ENCODE results near the gene TMSB10.
"Not testable (repeated sequence)": the region's sequence is repeated elsewhere in the genome, so short reads cannot be mapped to it uniquely, and the experiment has no call there.

The TMSB10 gene

DNA sequence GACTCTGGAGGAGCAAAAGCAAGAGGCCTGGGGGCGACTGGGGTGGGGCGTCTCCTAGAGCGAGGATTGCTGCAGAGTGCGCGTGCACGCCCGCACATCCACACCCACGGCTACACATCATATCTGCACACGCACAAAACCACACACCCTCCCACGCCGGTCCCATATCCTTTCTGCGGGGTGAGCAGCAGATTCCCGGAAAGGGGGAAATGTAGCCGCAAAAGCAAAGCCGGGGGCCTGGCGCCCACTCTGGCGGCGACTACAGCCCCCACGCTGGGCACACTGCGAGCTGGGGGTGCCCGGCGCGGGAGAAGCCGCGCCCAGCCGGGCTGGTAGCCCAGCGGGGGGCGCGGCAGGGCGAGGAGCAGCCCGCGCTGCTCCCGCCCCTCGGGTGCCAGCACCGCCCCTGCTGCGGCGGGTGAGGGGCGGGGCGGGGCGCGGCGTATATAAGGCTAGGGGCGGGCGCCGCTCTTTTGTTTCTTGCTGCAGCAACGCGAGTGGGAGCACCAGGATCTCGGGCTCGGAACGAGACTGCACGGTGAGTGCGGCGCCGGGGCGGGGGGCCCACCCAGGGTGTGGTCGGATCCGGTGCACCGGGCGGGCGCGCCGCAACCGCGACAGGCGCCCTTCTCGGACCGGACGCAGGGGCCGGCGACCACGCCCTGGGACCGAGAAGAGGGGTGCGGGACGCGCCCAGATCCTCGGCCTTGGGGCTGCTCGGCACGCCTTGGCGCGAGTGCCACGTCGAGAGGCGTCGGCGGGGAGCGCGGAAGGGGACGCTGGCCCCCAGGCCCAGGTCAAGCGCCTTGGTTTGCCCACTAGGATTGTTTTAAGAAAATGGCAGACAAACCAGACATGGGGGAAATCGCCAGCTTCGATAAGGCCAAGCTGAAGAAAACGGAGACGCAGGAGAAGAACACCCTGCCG is at the start of gene TMSB10:
TMSB10 (plus strand) TSS at position 476 of the 927 bp plus-strand sequence.
- peak; percentile 62 for DNase-seq (ENCODE audit: low read depth)

DNA sequence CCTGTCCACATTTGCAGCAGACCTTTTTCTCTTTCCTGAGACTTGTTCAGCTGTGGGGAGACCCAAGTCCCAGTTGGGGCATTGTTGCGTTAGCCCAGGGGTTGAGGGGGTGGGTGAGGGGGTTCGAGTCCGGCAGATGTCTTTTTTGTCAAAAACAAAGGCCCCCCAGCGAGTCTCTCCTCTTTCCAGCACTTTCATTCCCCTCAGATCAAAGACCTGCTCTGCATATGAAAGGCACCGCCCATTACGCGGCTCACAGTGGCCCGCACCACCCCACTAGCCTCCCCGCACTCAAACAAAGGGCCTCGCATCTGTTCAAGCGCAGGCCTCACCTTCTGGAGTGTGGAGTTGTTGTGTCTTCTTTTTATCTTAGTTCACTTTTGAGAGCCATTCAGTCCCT is 49.7 kb upstream of the TMSB10 start:
- no peak for DNase-seq (ENCODE audit: low read depth)

DNA sequence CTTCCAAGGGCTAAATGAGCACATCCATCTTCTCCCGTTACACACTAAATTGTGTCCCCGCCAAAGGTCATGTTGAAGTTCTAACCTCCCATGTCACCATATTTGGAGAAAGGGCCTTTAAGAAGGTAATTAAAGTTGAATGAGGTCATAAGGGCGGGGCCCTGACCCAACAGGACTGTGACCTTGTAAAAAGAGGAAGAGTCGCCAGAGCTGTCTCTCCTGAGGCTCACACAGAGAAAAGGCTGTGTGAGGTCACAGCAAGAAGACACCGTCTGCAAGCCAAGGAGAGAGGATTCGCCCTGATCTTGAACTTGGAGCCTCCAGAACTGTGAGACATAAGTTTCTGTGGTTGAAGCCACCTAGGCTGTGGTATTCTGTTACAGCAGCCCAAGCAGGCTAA is 48.7 kb upstream of the TMSB10 start:
- no peak for DNase-seq (ENCODE audit: low read depth)

DNA sequence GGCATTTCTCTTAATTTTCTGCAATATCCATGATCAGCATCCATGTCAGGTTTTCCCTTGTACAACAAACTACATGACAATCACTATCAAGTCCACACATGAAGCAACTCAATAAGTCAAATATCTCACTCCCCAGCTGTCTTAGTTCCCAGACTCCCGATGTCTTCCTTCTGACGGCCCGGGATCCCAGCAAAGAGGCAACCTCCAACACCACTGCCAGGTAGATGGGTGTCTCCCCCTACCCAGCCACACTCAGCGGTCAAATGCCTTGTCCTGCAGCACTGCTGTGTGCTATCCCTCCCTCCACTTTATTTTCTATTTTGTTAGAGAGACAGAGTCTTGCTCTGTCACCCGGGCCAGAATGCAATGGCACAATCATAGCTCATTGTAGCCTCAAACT is 47.9 kb upstream of the TMSB10 start:
- DNase-seq (ENCODE audit: low read depth): no peak

DNA sequence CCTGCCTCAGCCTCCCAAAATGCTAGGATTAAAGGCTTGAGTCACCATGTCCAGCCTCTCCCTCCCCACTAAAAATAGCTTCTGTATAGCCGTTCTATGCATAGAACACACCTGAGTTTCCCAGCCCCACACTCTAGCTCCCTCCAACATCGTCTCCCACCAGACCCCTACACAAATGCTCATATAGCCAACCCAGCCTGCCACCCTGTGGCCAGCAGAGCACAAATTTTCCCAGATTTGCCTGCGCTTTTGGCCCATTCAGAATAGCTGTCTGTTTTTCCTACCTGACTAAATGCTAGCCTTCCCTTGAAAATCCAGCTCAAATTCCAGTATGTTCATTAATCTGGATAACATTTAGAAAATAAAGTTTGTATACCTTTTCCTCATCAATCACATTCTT is 47.3 kb upstream of the TMSB10 start:
- DNase-seq (ENCODE audit: low read depth): no peak

DNA sequence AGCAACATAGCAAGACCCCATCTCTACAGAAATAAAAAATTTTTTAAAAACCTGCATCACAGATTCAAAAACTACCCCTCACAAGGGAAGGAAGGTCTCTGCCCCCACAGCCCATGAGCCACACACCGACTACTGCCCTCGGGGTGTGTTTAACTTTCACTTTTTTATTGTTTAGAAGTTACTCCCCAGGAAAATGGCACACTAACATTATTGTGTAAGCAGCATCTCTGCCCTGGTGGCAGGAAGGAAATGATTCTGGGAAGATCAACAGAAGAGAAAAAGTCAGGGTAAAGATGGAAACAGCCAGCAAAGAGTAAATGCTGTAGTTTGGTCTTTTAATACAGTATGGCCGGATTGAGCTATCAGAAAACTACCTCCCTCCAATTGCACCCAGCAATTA is 46.5 kb upstream of the TMSB10 start:
- DNase-seq (ENCODE audit: low read depth): no peak

DNA sequence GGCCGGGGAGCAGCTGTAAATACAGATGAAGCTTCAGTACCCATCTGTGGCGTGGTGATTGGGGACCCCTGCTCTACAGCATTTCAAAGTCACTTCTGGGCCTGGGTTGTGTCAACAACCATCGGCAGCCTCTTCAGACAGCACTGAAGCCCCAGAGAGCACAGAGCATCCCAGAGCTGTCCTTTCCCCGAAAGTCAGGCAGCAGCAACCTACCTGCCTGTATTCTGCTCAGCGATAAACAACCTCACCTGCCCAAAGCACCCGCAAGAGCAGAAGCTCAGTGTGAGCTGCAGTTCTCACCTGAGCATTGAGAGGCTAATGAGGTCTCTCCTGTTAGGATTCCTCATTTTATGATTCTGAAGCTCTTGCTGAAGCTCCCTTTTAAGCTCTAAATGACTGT is 43.9 kb upstream of the TMSB10 start:
- DNase-seq (ENCODE audit: low read depth): no peak

DNA sequence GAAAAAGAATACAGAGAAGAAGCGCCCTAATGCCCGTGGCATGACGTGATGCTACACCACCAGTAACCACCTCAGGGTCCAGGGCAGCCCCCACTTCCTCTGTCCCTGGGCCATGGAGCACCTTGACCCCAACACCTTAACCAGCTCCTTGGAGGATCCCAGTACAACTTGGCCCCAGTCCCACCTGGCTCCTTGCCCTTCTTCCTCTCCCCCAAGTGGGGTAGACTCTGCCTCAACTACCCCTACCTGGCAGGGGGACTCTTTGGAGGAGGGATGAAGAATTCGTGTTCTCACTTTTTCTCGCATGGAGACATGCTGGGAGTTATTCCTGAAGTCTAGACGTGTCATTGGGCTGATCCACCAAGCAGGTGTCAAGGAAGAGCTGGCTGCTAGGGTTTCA is 43.5 kb upstream of the TMSB10 start:
- DNase-seq (ENCODE audit: low read depth): no peak

DNA sequence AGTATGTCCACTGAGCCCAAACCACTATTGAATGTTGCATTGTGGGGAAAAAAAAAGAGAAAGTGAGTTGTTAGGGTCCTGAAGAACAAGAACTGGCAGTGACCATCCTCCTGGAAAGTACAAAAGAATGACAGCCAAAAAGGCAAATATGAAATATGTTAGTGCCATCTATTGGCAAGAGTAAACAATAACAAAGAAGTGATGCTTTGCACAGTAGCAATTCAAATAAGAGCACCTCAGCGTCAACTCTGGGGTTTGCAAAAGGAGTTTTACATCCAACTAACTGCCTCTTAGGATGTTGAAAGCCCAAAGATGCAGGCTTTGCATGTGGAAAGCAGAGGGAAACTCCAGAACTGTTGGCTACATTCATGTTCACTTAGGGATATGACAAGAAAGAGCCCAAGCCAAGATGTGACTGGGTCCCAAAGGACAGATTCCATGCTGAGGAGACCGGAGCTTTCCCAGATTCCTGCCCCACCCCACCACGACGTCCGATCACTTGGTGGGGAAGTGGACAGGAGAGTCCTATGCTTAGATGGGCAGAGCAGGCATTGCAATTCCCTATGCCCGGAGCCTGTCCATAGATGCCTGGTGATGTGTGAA is 40.2 kb upstream of the TMSB10 start:
- no peak for DNase-seq (ENCODE audit: low read depth)

DNA sequence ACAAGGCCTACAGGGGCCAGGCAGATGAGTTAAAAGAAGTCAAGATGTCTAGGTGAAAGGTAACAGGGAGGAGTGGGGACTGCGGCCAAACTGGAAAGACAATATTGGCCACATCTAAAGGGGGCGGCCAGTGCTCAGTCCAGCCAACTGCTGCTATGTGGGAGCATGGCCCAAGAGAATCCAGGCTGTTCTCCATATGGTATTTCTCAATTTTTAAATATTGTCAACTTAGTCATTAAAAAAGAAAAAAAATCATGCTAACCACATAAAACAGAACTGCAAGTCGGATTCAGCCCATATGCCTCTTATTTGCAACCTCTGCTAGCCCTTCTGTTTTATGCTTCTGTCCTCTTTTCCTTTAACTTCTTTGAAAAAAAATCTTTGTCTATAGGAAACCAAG is 39.3 kb upstream of the TMSB10 start:
- DNase-seq (ENCODE audit: low read depth): no peak

DNA sequence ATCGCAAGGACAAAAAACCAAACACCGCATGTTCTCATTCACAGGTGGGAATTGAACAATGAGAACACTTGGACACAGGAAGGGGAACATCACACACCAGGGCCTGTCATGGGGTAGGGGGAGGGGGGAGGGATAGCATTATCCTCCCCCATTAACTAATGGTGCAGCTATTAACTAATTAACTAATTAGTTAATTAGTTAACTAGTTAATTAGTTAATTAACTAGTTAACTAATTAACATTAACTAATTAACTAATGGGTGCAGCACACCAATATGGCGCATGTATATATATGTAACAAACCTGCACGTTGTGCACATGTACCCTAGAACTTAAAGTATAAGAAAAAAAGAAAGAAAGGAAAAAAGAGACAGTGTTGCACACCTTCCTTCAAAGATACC is 37.1 kb upstream of the TMSB10 start:
- not testable (repeated sequence) for DNase-seq (ENCODE audit: low read depth)

DNA sequence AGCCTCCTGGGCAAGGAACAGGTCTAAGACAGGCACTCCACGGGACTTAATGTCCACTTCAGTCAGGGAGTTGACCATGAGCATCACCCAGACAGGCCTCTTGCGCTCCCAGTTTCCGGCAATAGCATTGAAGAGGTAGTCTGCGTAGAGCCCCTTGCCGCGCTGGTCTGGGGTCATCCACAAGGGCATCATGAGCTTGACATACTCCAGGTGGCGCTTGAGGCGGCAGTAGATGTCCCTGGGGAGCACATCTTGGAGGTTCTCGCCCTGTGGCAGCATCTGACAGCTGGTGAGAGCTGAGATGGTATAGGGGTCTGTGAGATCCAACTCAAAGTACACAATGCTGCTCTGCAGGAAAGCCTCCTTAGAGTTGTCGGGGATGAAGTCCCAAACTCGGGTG is 35.1 kb upstream of the TMSB10 start:
- DNase-seq (ENCODE audit: low read depth): no peak

DNA sequence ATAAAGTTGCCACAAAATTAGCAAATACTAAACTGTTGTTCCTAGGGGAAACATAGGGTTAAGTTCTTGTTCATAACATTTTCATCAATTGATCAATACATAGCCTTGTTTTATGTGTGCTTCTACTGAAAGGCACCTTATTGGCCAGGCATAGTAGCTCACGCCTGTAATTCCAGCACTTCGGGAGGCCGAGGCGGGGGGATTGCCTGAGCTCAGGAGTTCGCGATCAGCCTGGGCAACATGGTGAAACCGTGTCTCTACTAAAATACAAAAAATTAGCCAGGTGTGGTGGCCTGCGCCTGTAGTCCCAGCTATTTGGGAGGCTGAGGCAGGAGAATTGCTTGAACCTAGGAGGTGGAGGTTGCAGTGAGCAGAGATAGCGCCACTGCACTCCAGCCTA is 32.8 kb upstream of the TMSB10 start:
- not testable (repeated sequence) for DNase-seq (ENCODE audit: low read depth)

DNA sequence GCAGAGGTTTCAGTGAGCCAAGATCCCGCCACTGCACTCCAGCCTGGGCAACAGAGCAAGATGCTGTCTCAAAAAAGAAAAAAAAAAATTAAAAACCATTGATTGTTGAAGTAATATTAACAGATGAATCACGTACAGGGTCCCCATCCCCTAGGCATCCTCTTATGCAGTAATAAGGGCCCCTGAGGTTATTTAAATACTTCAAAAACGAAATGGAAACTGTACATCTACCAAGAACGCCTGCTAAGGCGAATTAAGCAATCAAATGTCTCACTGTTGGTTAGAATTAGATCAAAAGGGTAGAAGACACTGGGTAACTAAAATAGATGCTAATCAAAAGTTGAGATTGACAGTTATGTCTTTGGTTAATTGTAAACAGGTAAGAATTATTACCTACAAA is 32.1 kb upstream of the TMSB10 start:
- no peak for DNase-seq (ENCODE audit: low read depth)

DNA sequence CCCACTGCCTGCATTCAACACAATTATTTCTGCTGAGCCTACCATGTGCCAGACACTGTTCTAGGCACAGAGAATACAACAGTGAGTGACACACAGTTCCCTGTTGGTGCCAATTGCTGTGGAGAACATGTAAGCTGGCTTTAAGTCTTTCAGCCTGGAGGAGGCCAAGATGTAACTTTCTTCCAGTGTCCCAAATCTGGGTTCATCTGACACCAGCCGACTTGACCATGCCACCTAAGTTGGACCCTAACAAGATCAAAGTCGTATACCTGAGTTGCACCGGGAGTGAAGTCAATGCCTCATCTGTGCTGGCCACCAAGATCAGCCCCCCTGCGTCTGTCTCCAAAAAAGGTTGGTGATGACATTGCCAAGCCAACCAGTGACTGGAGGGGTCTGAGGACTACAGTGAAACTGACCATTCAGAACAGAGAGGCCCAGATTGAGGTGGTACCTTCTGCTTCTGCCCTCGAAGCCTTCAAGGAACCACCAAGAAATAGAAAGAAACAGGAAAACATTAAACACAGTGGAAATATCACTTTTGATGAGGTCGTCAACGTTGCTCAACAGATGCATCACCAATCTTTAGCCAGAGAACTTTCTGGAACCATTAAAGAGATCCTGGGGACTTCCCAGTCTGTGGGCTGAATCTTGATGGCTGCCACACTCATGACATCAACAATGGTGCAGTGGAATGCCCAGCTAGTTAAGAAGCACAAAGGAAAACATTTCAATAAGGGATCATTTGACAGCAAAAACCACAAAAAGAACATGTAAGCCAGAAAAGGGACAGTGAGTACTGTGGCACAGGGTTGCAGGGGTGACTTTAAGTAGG is 30.9 kb upstream of the TMSB10 start:
- DNase-seq (ENCODE audit: low read depth): no peak

DNA sequence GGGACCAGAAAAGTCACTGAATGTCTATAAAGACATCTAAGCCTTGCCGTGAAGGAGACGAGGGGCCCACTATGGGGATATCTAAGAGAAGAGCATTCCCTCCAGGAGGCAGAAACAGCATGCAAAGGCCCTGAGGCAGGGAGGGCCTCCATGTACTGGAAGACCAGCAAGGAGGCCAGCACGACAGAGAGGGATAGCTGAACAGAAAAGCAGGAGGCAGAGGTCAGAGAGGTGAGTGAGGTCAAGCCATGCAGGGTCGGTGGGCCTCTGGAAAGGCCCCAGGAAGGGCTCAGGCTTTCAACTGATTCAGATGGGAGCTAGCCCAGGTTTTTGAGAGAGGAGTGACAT is 30.3 kb upstream of the TMSB10 start:
- DNase-seq (ENCODE audit: low read depth): no peak

DNA sequence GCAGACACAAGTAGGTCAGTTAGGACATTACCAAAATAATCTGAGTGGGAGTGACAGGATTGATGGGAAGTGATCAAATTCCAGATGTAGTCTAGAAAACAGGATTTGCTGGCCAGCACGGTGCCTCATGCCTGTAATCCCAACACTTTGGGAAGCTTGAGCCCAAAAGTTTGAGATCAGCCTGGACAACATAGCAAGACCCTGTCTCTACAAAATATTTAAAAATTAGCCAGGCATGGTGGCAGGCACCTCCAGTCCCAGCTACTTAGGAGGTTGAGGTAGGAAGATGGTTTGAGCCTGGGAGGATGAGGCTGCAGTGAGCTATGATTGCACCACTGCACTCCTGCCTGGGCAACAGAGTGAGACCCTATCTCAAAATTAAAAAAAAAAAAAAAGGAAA is 29.8 kb upstream of the TMSB10 start:
- DNase-seq (ENCODE audit: low read depth): not testable (repeated sequence)

DNA sequence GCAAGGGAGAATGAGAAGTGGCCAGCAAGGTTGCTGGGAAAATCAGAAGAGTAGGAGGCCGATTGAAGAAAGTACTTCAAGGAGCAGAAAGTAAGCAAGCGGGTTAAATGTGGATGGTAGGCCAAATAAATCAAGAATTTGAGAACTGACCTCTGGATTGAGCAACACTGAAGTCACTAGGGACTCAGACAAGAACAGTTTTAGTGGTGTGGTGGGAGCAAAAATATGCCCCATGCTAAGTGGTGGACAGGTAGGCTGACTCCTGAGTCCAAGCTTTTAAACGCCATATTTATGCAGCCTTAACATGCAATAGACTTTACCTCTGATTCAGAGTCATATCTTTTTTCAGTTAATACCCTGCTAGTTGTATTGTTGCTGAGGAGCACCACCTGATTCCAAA is 29.1 kb upstream of the TMSB10 start:
- no peak for DNase-seq (ENCODE audit: low read depth)

DNA sequence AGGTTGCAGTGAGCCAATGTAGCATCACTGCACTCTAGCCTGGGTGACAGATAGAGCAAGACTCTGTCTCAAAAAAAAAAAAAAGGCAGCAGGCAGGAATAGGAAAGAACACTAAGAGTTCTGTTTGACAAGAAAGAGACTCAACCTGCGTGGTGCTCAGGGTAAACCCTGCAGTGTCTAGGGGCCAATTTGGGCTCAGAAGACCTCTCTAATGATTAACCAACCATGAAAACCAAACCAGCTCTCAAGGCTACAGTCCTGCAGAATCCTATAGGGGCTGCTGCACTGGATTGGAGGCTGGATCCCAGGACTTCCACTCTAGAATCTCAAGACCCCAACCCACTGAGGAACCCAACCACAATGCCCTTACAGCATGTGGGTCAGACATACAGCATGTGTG is 27.0 kb upstream of the TMSB10 start:
- no peak for DNase-seq (ENCODE audit: low read depth)

DNA sequence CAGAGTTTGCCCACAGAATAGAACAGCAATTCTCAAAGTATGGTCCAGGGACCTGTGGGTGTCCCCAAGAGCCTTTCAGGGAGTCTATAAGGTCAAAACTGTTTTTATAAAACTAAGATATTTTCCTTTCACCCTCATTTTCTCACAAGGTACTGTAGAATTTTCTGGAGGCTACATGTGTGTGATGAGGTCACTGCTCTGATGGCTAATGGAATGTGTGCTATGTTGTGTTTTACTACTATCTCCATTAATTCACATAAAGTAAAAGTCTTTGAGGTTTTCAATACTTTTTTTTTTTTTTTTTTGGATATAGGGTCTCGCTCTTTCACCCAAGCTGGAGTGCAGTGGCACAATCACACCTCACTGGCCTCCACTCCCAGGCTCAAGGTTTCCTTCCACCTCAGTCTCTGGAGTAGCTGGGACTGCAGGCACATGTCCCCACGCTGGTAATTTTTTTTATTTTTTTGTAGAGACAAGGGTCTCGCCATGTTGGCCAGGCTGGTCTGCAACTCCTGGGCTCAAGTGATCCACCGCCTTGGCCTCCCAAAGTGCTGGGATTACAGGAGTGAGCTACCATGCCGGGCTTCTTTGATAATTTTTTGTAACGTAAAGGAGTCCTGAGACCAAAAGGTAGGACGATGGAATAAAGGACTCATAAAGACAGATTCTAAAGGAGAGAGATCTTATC is 26.4 kb upstream of the TMSB10 start:
- no peak for DNase-seq (ENCODE audit: low read depth)

DNA sequence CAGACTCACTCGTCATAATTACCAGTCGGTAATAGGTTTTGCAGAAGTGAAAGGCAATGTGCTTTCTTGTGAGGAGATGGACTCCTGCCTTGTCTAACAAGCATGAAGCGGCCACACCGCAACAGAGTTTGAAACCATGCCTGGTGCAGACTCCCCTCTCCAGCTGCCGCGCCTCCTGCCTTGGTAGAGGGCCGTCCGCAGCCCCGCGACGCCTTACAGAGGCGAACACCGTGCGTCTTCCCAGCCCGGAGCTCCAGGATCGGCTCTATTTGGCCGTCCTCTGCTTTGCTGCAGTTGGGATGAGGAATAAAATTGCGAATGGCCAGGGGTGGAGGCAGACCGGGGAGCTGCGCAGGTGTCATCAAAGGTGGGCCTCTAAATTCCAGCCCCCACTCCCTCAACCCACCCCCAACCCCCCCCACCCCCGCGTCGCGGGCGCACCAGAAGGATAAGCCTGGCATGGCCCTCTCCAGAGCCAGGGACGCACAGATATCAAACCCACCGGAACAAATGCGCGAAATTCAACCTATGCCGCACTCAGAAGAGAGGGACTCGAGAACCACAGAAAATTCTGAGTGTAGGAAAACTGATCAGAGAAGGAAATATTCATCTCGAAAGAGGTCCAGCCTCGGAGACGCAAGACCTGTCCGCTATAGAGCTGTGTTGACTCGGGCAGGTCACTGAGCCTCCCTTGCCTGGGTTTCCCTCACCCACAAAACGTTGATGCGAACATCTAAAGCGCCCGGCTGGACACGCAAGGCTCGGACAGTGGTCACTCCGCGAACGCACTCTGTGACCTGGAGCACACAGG is 25.7 kb upstream of the TMSB10 start:
- DNase-seq (ENCODE audit: low read depth): no peak

DNA sequence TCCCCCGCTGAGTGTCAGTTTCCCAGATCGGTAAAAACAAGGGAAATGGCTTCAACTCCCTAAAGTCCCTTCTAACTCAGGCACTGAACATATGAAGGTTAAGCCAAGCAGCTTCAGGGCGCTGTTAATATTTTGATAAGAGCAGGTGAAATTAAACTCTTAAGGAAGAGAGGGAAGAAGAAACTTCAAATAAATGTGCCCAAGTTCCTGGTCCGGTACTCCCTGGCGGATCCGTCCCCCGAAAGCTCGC is 25.1 kb upstream of the TMSB10 start:
- DNase-seq (ENCODE audit: low read depth): no peak

Data from stimulated activated CD8-positive, alpha-beta memory T cell treated with anti-CD3 and anti-CD28 coated beads, Interleukin-7, amount 100 ng/mL, for 24 hours (primary cell).